Mesodermal cell (in vitro differentiated cells): ENCODE measurements around the gene KRT34.
"Not testable (repeated sequence)": the region's sequence is repeated elsewhere in the genome, so short reads cannot be mapped to it uniquely, and the experiment has no call there.

Experiments
- H3K27ac ChIP-seq: 2 replicates; pipeline ENCODE4 v1.7.0; 2013; ENCODE audit warnings: mild to moderate bottlenecking, low read depth, low read length, moderate library complexity; ENCODE audit not compliant: severe bottlenecking
- H3K36me3 ChIP-seq: 2 replicates; pipeline ENCODE4 v1.7.1; 2013; ENCODE audit warnings: mild to moderate bottlenecking, low read length, moderate library complexity; ENCODE audit not compliant: control insufficient read depth, insufficient read depth
- H3K4me1 ChIP-seq: one replicate; pipeline ENCODE4 v1.7.1; 2013; ENCODE audit warnings: mild to moderate bottlenecking, low read length; ENCODE audit not compliant: insufficient read depth, control insufficient read depth, poor library complexity, severe bottlenecking
- H3K4me3 ChIP-seq: 2 replicates; pipeline ENCODE4 v1.7.0; 2013; ENCODE audit warnings: low read length, control low read depth, mild to moderate bottlenecking; ENCODE audit not compliant: insufficient read depth, poor library complexity, severe bottlenecking; ENCODE audit errors: extremely low read depth
- H3K9me3 ChIP-seq: 2 replicates; pipeline ENCODE4 v1.7.1; 2013; ENCODE audit warnings: mild to moderate bottlenecking, low read length, moderate library complexity; ENCODE audit not compliant: control insufficient read depth
- WGBS, 2 experiments: methylation state at CpG; one replicate each; pipeline ENCODE4 v1.1.5; 2013; ENCODE audit warnings: missing lambda C conversion rate in 2 of 2; ENCODE audit not compliant: insufficient coverage in 2 of 2; 5-methylcytosine and 5-hydroxymethylcytosine counted together

KRT34 gene

GRCh38 chr17:41406205-41406604 lies 24.1 kb upstream of the KRT34 start:
- H3K9me3 ChIP-seq, result no peaks in the 10 kb centered on the region
- H3K4me3 ChIP-seq, result no peak overlapping the region
- peaks cover 15% of the 10 kb centered on the region for H3K4me1 ChIP-seq
- no peak overlapping the region for H3K27ac ChIP-seq
- WGBS, 2 experiments, result 72 to 100% methylated on average over 2 to 5 of the region's 5 CpGs
- no peaks in the 10 kb centered on the region for H3K36me3 ChIP-seq

GRCh38 chr17:41404024-41404671 lies 22.0 kb upstream of the KRT34 start:
- no peaks in the 10 kb centered on the region for H3K9me3 ChIP-seq
- peaks cover 20% of the 10 kb centered on the region for H3K4me1 ChIP-seq
- no peak overlapping the region for H3K4me3 ChIP-seq
- no peak overlapping the region for H3K27ac ChIP-seq
- no peaks in the 10 kb centered on the region for H3K36me3 ChIP-seq
- 87 to 95% methylated on average over 5 to 6 of the region's 7 CpGs for whole genome bisulfite sequencing, 2 experiments

- H3K4me3 ChIP-seq, result no peak overlapping the region
- H3K9me3 ChIP-seq, result no peaks in the 10 kb centered on the region
- no peak overlapping the region for H3K27ac ChIP-seq
- WGBS, 2 experiments, result 93 to 94% methylated on average over 2 of the region's 4 CpGs
- peaks cover 20% of the 10 kb centered on the region for H3K4me1 ChIP-seq
- no peaks in the 10 kb centered on the region for H3K36me3 ChIP-seq
Measured at GRCh38 chr17:41403404-41404023, 21.4 kb upstream of the KRT34 start.

DNA sequence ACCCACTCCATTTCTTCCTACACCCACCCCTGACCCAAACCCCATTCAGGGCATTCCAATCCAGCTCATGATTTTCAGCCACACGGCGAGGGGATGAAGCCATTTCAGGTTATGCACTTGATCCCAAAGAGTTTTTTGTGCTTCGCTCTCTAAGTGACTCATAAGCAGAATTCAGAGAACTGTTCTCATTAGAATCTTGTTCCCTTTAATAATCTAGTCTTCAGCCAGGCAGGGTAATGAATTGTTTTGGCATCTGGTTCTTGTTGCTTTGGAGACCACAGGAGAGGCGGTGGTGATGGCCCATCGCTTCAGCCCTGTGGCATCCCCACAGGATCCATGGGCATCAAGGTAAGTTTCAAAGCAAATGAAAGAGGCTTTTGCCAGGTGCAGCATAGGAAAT lies 20.1 kb upstream of the KRT34 start:
- Histone ChIP-seq H3K9me3 (no peaks in the 10 kb centered on the region), H3K27ac (no peak overlapping the region), H3K4me1 (peaks cover 20% of the 10 kb centered on the region), H3K36me3 (no peaks in the 10 kb centered on the region), H3K4me3 (no peak overlapping the region)
- 92 to 100% methylated on average over 4 to 5 of the region's 5 CpGs for WGBS, 2 experiments

GRCh38 chr17:41396996-41397660 lies 15.0 kb upstream of the KRT34 start, which contains the start of gene KRT31:
KRT31 (minus strand) TSS chr17:41397608; CDS start chr17:41397539, 69 bp downstream.
- WGBS, 2 experiments, result 94 to 99% methylated on average over 7 to 11 of the region's 16 CpGs
- Histone ChIP-seq H3K4me3 (no peak within 1 kb of the TSS), H3K27ac (no peak within 1 kb of the TSS), H3K4me1 (peaks cover 4% of the 10 kb centered on the region), H3K36me3 (no peaks in the 10 kb centered on the region), H3K9me3 (no peaks in the 10 kb centered on the region)

- 90 to 91% methylated on average over 7 of the region's 7 CpGs for WGBS, 2 experiments
- no peak overlapping the region for H3K27ac ChIP-seq
- no peaks in the 10 kb centered on the region for H3K9me3 ChIP-seq
- H3K4me1 ChIP-seq, result peaks cover 4% of the 10 kb centered on the region
- H3K4me3 ChIP-seq, result no peak overlapping the region
- no peaks in the 10 kb centered on the region for H3K36me3 ChIP-seq
Measured at GRCh38 chr17:41396340-41396739, 14.2 kb upstream of the KRT34 start.

- Histone ChIP-seq H3K4me3 (no peak overlapping the region), H3K4me1 (peaks cover 4% of the 10 kb centered on the region), H3K9me3 (no peaks in the 10 kb centered on the region), H3K27ac (no peak overlapping the region), H3K36me3 (no peaks in the 10 kb centered on the region)
- 86% methylated on average over 1 of the region's 1 CpG; no CpG with 5 or more reads in 1 of the 2 experiments for WGBS, 2 experiments
Measured at GRCh38 chr17:41395611-41396010, 13.5 kb upstream of the KRT34 start.

DNA sequence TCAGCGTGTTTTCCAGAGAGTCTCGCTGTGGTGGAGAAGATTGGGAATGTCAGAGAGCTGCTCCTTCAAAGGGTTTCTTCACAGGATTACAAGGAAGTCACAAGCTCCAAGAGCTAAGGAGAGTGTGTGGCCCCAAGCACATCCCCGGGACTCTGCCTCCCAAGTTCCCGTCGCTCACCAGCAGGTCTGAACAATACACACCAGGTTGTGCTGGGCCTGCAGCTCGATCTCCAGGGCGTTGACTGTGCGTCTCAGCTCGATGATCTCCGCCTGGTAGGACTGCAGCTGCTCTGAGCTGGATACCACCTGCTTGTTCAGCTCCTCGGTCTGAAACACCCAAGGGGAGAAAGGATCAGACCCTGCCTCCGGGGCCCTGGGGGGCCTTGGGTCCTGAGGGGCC lies 12.9 kb upstream of the KRT34 start:
- H3K9me3 ChIP-seq, H3K36me3 ChIP-seq, H3K27ac ChIP-seq, H3K4me1 ChIP-seq, H3K4me3 ChIP-seq: not testable (repeated sequence)
- WGBS, 2 experiments, result 88 to 90% methylated on average over 3 to 5 of the region's 12 CpGs

GRCh38 chr17:41394254-41394996 lies 12.3 kb upstream of the KRT34 start:
- Histone ChIP-seq H3K27ac (no peak overlapping the region), H3K4me1 (no peaks in the 10 kb centered on the region), H3K36me3 (no peaks in the 10 kb centered on the region), H3K4me3 (no peak overlapping the region), H3K9me3 (no peaks in the 10 kb centered on the region)
- 89 to 94% methylated on average over 9 to 10 of the region's 10 CpGs for WGBS, 2 experiments

- Histone ChIP-seq H3K36me3 (no peaks in the 10 kb centered on the region), H3K9me3 (no peaks in the 10 kb centered on the region), H3K4me1 (no peaks in the 10 kb centered on the region), H3K27ac (no peak overlapping the region), H3K4me3 (no peak overlapping the region)
- 95 to 98% methylated on average over 10 of the region's 10 CpGs for WGBS, 2 experiments
Measured at GRCh38 chr17:41393826-41394225, 11.7 kb upstream of the KRT34 start.
